Thyroid gland (tissue), 4 donors: ENCODE measurements around the gene ETS1. TPM values are rescaled to one million over a fixed set of nuclear protein-coding genes. Genes with fewer than 3 reads are reported as not detected.
A peak's percentile ranks its signal among the peaks of the same experiment; 100 is the strongest.

Experiments used
- DNase-seq, 2 donors: peaks; one replicate each; pipeline ENCODE4 v3.0.0-alpha.2; 2019
- H3K27ac ChIP-seq, 3 donors: fragments of 200-600 bp; sonication (generic); 1 replicate in 2 of 3; 2 replicates in 1 of 3; pipeline ENCODE4 v1.5.1; 2016 to 2019; ENCODE audit warnings: mild to moderate bottlenecking in 1 of 3, moderate library complexity in 1 of 3
- H3K27me3 ChIP-seq: fragments of 200-600 bp; sonication (generic); one replicate; pipeline ENCODE4 v1.5.1; 2019
- H3K36me3 ChIP-seq, 2 donors: fragments of 200-600 bp; sonication (generic); one replicate each; pipeline ENCODE4 v1.5.1; 2016 to 2019
- H3K4me1 ChIP-seq, 2 donors: fragments of 200-600 bp; sonication (generic); one replicate each; pipeline ENCODE4 v1.5.1; 2017 to 2019
- H3K4me3 ChIP-seq, 3 donors: fragments of 200-600 bp; sonication (generic); replicated peaks in 1 of 3; 1 replicate in 2 of 3; 2 replicates in 1 of 3; pipeline ENCODE4 v1.5.1; 2016; ENCODE audit warnings: mild to moderate bottlenecking in 1 of 3
- H3K9me3 ChIP-seq: fragments of 200-600 bp; sonication (generic); one replicate; pipeline ENCODE4 v1.5.1; 2017
- POLR2A ChIP-seq, 2 donors: fragments of 450-650 bp; IDR thresholded peaks; one replicate each; pipeline ENCODE4 v1.6.1; 2017; ENCODE audit warnings: antibody characterized with exemption in 2 of 2, mild to moderate bottlenecking in 2 of 2, moderate library complexity in 1 of 2
- WGBS, 2 donors: methylation state at CpG; one replicate each; pipeline ENCODE4 v1.1.5; 2017; 5-methylcytosine and 5-hydroxymethylcytosine counted together
- intact Hi-C: fragments of 100-400 bp; cut with DNase I; formaldehyde crosslinking; loops from one replicate; pipeline ENCODE4 v1.15.1; 2023
- total RNA-seq, 4 donors: library from RNA; depleted of rRNA; stranded (reverse); fragments of >200 nt; gene quantifications; one replicate each; pipeline ENCODE4 v1.2.3, GENCODE V29; 2016
- TF ChIP-seq, protein P1 (sequence below), 6 experiments: fragments of 200-600 bp in 3 of 6; fragments of 450-650 bp in 3 of 6; sonication (generic) in 3 of 6; IDR thresholded peaks; one replicate each; pipeline ENCODE4 v1.5.1; 2016 to 2019; ENCODE audit warnings: antibody characterized with exemption in 6 of 6, mild to moderate bottlenecking in 2 of 6, inconsistent platforms in 1 of 6, moderate library complexity in 1 of 6

The ETS1 gene
- total RNA-seq, 4 donors from 2014 or later = 38.4 to 79.4 (median 58.4) TPM

DNA sequence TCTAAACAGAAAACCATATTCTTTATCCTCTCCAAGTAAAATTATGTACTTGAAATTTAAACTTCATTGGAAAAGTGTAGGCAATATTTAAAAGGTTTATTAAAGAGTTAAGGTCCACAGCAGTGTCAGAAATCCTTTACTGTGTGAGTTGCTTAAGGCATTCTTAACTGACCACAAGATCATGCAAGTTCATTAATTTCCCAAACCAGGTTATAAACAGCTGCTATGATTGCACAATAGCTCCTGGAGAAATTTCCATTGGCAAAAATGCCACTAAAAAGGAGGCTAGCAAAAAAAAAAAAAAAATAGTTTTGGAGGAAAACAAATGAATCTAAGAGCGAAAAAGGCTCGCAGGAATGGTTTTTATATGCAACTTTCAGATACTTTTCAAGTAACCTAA is 106.2 kb downstream of the ETS1 start:
- H3K4me3 ChIP-seq = no peak overlapping the region
- WGBS, 2 donors = 77 to 86% methylated on average over 2 of the region's 2 CpGs
- intact Hi-C loops = no loop called here
- TF ChIP-seq POLR2A (IDR thresholded peaks at IDR 0.05) = no peak
- TF ChIP-seq, protein P1, sequence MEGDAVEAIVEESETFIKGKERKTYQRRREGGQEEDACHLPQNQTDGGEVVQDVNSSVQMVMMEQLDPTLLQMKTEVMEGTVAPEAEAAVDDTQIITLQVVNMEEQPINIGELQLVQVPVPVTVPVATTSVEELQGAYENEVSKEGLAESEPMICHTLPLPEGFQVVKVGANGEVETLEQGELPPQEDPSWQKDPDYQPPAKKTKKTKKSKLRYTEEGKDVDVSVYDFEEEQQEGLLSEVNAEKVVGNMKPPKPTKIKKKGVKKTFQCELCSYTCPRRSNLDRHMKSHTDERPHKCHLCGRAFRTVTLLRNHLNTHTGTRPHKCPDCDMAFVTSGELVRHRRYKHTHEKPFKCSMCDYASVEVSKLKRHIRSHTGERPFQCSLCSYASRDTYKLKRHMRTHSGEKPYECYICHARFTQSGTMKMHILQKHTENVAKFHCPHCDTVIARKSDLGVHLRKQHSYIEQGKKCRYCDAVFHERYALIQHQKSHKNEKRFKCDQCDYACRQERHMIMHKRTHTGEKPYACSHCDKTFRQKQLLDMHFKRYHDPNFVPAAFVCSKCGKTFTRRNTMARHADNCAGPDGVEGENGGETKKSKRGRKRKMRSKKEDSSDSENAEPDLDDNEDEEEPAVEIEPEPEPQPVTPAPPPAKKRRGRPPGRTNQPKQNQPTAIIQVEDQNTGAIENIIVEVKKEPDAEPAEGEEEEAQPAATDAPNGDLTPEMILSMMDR (IDR thresholded peaks at IDR 0.05) = no peak
- peak overlapping the region; percentile 12 to 63 (median 34) for H3K27ac ChIP-seq
- DNase-seq = no peak
- no peaks in the 10 kb centered on the region for H3K27me3 ChIP-seq
- peaks cover 8 to 46% of the 10 kb centered on the region in 2 donors for H3K4me1 ChIP-seq
- H3K36me3 ChIP-seq = peaks cover 17 to 19% of the 10 kb centered on the region in 2 donors
- H3K9me3 ChIP-seq = no peaks in the 10 kb centered on the region

DNA sequence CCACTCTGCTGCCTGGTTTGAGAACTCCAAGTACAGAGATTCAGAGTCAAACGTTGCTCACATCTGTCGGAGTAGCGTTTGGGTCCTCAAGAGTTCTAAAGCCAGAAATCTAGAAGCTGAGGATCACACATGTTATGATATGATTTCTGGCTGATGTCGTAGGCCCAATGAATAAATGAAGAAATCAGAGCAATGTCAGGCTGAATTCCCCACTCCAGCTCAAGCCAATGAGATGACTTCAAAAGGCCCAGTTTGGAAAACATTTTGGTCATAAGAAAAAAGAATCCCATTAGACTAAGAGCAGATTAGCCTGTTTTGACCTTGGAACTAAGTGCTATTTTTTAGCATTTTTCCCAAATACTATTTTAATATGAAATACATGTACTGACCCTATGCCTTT is 106.7 kb downstream of the ETS1 start:
- peaks cover 12 to 51% of the 10 kb centered on the region in 2 donors for H3K4me1 ChIP-seq
- intact Hi-C loops = no loop called here

DNA sequence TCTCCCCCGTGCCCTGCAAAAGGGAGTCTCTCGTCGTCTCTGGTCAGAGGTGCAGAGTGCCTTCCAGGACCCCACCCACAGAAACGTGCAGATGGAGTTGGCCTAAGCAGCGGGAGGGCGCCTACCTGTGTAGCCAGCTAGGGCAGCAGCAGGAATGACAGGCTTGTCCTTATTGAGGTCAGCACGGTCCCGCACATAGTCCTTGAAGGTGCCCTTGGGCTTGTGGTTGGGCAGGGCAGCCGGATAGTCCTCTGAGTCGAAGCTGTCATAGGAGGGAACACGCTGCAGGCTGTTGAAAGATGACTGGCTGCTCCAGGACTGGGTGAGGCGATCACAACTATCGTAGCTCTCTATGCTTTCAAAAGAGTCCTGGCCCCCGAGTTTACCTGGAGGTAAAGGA is 107.3 kb downstream of the ETS1 start:
- peak overlapping the region; percentile 33 to 37 (median 34) for H3K27ac ChIP-seq
- H3K36me3 ChIP-seq = peaks cover 9 to 19% of the 10 kb centered on the region in 2 donors
- intact Hi-C loops = no loop called here
- H3K4me1 ChIP-seq = peaks cover 18 to 57% of the 10 kb centered on the region in 2 donors
- TF ChIP-seq, protein P1 (IDR thresholded peaks at IDR 0.05) = no peak
- no peak for TF ChIP-seq POLR2A (IDR thresholded peaks at IDR 0.05)
- no peak for DNase-seq
- no peaks in the 10 kb centered on the region for H3K27me3 ChIP-seq
- H3K9me3 ChIP-seq = no peaks in the 10 kb centered on the region
- WGBS, 2 donors = 76 to 83% methylated on average over 13 to 14 of the region's 14 CpGs
- H3K4me3 ChIP-seq = no peak overlapping the region

More for the DNA sequence above, 106.7 kb downstream of the ETS1 start:
- 83 to 87% methylated on average over 4 of the region's 4 CpGs for WGBS, 2 donors
- Histone ChIP-seq H3K36me3 (peaks cover 13 to 19% of the 10 kb centered on the region in 2 donors), H3K9me3 (no peaks in the 10 kb centered on the region), H3K27me3 (no peaks in the 10 kb centered on the region), H3K27ac (peak overlapping the region; percentile 33 to 37 (median 34)), H3K4me3 (no peak overlapping the region)
- TF ChIP-seq, protein P1 (IDR thresholded peaks at IDR 0.05) = no peak
- TF ChIP-seq POLR2A (IDR thresholded peaks at IDR 0.05) = no peak
- no peak for DNase-seq

DNA sequence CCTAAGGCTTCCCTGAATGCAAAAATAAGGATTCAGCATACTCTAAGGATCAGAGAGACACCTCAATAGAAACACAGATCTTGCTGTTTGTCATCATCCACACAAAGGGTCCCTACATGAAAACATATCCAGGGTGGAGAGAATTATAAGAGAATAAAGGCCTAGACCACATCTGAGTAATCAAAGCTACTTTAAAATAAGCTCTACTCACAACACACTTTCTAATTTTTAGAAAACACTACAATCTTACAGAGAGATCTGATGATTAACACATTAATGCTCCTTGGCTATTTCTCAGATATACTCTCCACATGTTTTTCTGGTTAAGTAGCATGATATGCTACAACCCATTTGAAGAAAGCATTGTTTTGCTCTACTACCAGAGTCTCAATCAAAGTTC is 108.2 kb downstream of the ETS1 start:
- intact Hi-C loops = no loop called here
- peaks cover under 1 to 13% of the 10 kb centered on the region in 2 donors for H3K36me3 ChIP-seq
- no peak overlapping the region for H3K4me3 ChIP-seq
- DNase-seq = no peak
- H3K27me3 ChIP-seq = no peaks in the 10 kb centered on the region
- TF ChIP-seq, protein P1 (IDR thresholded peaks at IDR 0.05) = no peak
- no peak for TF ChIP-seq POLR2A (IDR thresholded peaks at IDR 0.05)
- peaks cover 27 to 66% of the 10 kb centered on the region in 2 donors for H3K4me1 ChIP-seq
- H3K27ac ChIP-seq = peak overlapping the region; percentile 7 to 37 (median 34)
- no peaks in the 10 kb centered on the region for H3K9me3 ChIP-seq

DNA sequence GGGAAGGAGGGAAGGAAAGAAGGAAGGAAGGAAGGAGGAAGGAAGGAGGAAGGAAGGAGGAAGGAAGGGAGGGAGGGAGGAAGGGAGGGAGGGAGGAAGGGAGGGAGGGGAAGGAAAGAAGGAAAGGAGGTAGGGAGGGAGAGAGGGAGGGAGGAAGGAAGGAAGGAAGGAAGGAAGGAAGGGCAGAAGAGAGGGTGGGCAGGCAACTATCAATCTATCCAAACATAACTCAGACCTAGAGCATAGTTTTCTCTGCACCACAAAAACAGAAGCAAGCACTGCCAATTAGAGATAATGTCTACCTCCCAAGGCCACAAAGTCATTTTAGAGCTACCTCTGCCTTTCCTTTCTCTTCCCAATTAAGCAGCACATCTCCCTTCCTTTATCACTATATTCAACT is 109.1 kb downstream of the ETS1 start:
- DNase-seq = no peak
- Histone ChIP-seq H3K27me3 (no peaks in the 10 kb centered on the region), H3K27ac (peak overlapping the region in 1 of 3 donors; percentile 34), H3K4me3 (no peak overlapping the region), H3K9me3 (no peaks in the 10 kb centered on the region), H3K36me3 (peaks cover 0 to 9% of the 10 kb centered on the region in 2 donors), H3K4me1 (peaks cover 34 to 68% of the 10 kb centered on the region in 2 donors)
- TF ChIP-seq, protein P1 (IDR thresholded peaks at IDR 0.05) = no peak
- TF ChIP-seq POLR2A (IDR thresholded peaks at IDR 0.05) = no peak
- intact Hi-C loops = no loop called here
